Left forelimb (tissue), 1 donor: ENCODE results near the gene MYO5B.
"Not testable (repeated sequence)": the region's sequence is repeated elsewhere in the genome, so short reads cannot be mapped to it uniquely, and the experiment has no call there.

Experiments
- DNase-seq: peaks from one replicate; pipeline ENCODE4 v3.0.0-alpha.2; 2018; ENCODE audit warnings: low spot score

Gene MYO5B

DNA sequence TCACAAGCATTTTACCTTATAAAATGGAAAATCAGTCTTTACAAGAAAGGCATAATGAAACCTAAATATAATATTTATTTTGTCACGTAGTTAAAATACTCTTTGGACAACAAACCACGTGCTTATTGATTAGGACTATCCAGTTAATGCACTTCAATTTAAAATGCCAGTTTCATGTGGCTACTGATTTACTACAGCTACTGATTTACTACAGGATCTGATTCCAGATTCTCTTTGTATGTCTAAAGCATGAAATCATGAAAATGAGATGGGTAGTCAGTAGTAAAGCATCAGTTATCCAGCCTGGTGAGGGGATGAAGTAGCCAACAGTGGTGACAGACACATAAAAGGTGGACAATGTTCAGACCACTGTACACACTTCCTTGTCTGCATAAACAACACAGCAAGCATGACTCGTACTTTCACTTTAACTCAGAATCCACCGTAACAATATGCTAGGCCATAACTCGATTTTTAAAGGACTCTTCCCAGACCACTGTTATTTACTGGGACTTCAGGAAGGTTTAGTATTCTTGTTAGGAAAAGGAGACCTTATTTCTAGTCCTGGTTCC lies 406.5 kb downstream of the MYO5B start:
- no peak for DNase-seq

DNA sequence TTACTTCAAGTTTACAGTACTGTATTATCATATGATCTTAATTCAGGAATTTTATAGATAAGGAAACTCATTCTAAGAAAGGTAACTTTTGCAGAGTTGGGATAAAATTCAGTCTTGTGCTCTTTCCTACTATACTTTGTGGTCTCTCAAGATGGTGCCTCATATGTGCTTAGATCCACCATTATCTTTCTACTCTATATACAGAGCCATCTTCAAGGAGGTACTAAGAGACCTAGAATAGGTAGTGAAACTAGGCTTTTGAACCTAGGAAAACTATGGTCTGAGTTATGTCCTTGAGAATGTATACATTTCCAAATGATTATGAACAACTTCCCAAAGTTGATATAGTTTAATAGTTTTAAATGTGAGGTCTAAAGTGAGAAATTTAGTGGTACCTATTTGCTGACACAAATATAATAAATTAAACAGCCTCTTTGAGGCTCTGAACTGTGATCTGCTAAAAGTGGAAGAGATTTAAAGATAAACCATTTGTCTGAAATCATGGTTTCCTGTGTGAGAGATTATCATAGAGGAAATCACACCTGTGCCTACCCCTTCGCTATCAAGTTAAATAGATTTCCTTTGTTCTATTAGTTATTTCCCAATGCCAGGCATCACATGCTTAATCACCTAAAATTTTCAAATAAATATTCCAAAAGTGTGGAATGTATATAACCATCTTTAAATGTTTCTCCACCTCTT lies 408.8 kb downstream of the MYO5B start:
- no peak for DNase-seq

DNA sequence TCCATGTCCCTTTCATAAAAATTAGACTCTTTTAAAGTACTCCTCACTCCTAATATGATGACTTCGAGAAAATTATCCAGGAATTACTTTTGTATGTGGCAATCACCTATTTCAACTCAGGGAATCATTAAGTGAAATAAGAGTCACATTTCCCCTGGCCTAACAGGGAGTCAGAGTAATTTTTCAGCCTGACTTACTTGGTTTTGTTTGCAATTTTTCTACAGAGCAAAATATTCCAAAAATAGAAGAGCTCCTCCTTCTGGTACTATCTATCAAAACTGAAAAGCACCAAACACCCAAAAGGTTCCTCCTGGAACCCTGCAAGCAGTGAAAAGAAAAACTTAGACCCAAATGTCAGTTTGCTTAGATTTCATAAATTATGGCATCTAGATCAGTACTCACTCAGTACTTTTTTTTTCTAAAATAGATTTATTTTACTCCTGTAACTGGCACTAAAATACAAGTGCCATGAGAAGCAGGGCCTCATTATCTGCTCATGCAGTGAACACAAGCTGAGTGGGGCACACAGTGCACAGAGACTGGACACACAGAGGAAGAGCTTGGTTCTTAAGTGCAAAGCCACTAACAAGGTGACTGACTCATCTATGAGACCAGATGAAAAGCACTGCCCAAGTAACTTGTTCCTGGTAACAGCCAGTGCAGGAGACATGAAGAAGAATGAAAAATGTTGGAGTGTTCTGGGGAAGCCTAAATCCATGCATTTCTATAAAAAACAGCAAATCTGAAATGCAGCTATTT lies 410.3 kb downstream of the MYO5B start:
- DNase-seq = no peak

DNA sequence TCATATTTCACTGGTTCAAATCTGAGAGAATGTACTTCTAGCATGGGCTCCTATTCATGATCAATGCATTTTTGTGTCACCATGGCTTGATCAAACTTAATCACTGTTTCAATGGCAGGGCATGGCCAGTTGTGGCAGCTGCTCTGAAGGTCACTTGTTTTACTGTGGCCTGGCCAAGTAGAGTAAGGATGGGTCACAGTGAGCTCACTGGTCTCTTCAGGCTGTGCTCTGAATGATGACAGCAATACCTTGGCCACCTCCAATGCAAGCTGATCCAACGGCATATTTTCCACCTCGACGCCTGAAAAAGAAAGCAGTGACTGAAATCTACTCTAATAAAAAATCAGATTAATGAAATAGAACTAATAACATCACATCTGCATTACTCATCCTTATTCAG lies 411.3 kb downstream of the MYO5B start:
- DNase-seq = not testable (repeated sequence)

DNA sequence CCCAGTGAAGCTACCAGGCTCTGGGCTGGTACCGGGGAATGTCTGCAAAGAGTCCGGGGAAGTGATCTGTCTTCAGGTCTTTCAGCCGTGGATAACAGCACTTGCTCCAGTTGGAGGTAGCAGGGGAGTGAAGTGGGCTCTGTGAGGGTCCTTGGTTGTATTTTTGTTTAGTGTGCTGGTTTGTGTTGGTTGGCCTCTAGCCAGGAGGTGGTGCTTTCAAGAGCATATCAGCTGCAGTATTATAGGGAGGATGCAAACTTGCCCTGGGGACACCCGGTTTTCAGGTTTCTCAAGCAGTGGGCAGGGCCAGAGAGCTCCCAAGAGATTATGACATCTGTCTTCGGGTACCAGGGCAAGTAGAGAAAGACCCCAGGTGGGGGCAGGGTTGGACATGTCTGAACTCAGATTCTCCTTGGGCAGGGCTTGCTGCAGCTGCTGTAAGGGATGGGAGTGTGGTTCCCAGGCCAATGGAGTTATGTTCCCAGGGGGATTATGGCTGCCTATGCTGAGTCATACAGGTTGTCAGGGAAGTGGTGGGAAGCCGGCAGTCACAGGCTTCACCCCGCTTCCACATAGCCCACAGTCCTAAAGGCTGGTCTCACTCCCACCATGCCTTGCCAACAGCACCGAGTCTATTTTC lies 416.0 kb downstream of the MYO5B start:
- DNase-seq = no peak
